Spleen (tissue), 11 donors: Measurements from ENCODE around the gene FOLR1. TPM values are rescaled to one million over a fixed set of nuclear protein-coding genes. Genes with fewer than 3 reads are reported as not detected.
"Not testable (repeated sequence)": the region's sequence is repeated elsewhere in the genome, so short reads cannot be mapped to it uniquely, and the experiment has no call there.

Experiments used
- DNase-seq: peaks from one replicate; pipeline ENCODE4 v3.0.0-alpha.2; 2020
- H3K27ac ChIP-seq, 8 donors: fragments of 200-600 bp; sonication (generic) in 7 of 8; 1 replicate in 4 of 8; 2 replicates in 4 of 8; pipeline versions ENCODE4 v1.5.0 to v1.8.0; 2016 to 2021; ENCODE audit warnings: inconsistent platforms in 4 of 8, mild to moderate bottlenecking in 4 of 8, moderate library complexity in 1 of 8
- H3K27me3 ChIP-seq, 7 donors: fragments of 200-600 bp; sonication (generic) in 6 of 7; replicated peaks in 1 of 7; 1 replicate in 4 of 7; 2 replicates in 3 of 7; pipeline versions ENCODE4 v1.5.0 to v1.8.0; 2016 to 2021; ENCODE audit warnings: inconsistent platforms in 3 of 7, mild to moderate bottlenecking in 1 of 7
- H3K36me3 ChIP-seq, 6 donors: fragments of 200-600 bp; sonication (generic) in 5 of 6; 1 replicate in 4 of 6; 2 replicates in 2 of 6; pipeline versions ENCODE4 v1.5.0 to v1.8.0; 2016 to 2021; ENCODE audit warnings: inconsistent platforms in 2 of 6
- H3K4me1 ChIP-seq, 6 donors: fragments of 200-600 bp; sonication (generic) in 5 of 6; 1 replicate in 3 of 6; 2 replicates in 3 of 6; pipeline versions ENCODE4 v1.5.0 to v1.8.0; 2016 to 2021; ENCODE audit warnings: inconsistent platforms in 3 of 6
- H3K4me3 ChIP-seq, 8 donors: fragments of 200-600 bp; sonication (generic) in 7 of 8; 1 replicate in 4 of 8; 2 replicates in 4 of 8; pipeline versions ENCODE4 v1.5.0 to v1.8.0; 2016 to 2021; ENCODE audit warnings: inconsistent platforms in 4 of 8, mild to moderate bottlenecking in 4 of 8, moderate library complexity in 2 of 8
- H3K9me3 ChIP-seq, 8 donors: fragments of 200-600 bp; sonication (generic) in 7 of 8; 1 replicate in 4 of 8; 2 replicates in 4 of 8; pipeline versions ENCODE4 v1.5.0 to v1.8.0; 2016 to 2021; ENCODE audit warnings: inconsistent platforms in 4 of 8
- POLR2A ChIP-seq, 3 donors: fragments of 450-650 bp; IDR thresholded peaks; one replicate each; pipeline ENCODE4 v1.5.1; 2017; ENCODE audit warnings: antibody characterized with exemption in 3 of 3, mild to moderate bottlenecking in 1 of 3
- POLR2AphosphoS5 ChIP-seq, 3 donors: sonication (generic); formaldehyde crosslinking; IDR thresholded peaks; one replicate each; pipeline ENCODE4 v1.5.1; 2017; ENCODE audit warnings: antibody characterized with exemption in 3 of 3
- WGBS, 5 donors: extraction: QIAGEN DNeasy Blood & Tissue Kit in 3 of 5; methylation state at CpG; one replicate each; pipeline versions ENCODE4 v1.1.5 to v1.1.7; 2013 to 2018; 5-methylcytosine and 5-hydroxymethylcytosine counted together
- intact Hi-C: fragments of 100-400 bp; cut with DNase I; formaldehyde crosslinking; loops from one replicate; pipeline ENCODE4 v1.15.0; 2023; ENCODE audit warnings: low total_unique reads
- polyA plus RNA-seq, 3 donors: library from polyadenylated mRNA; stranded (reverse); fragments of 200-250 nt; gene quantifications; one replicate each; pipeline ENCODE4 v1.2.1, GENCODE V29; 2013
- total RNA-seq, 7 donors: library from RNA; depleted of rRNA in 3 of 7; stranded (reverse); fragments of >200 nt in 3 of 7; fragmentation: NEBNext Ultra II Directional in 4 of 7; extraction: Animal tissue kit (Norgen Biotek cat#: 25700) in 4 of 7; gene quantifications; one replicate each; pipeline versions ENCODE4 v1.1.0 to v1.2.1, GENCODE V29; 2016 to 2021
- TF ChIP-seq, protein P1 (sequence below), 11 experiments: fragments of 200-600 bp in 7 of 11; fragments of 450-650 bp in 4 of 11; sonication (generic) in 4 of 11; IDR thresholded peaks in 8 of 11; conservative IDR thresholded peaks in 3 of 11; 1 replicate in 7 of 11; 2 replicates in 4 of 11; pipeline versions ENCODE4 v1.4.0 to v1.8.0; 2016 to 2021; ENCODE audit warnings: antibody characterized with exemption in 11 of 11, inconsistent platforms in 4 of 11, mild to moderate bottlenecking in 1 of 11
- donor health status: healthy with polysubstance abuse.
- donor health status: DM: no; HTN: no; CAD: no; lungs with moderate emphysema.
- donor health status: DM: no; HTN: no; CAD: no.
- donor health status: Bipolar disorder and iron deficiency.
- donor health status: healthy.
- donor health status: DM: no; HTN: no; CAD: no.
- donor health status: DM: yes; HTN: yes; CAD: no.

Gene FOLR1
- total and polyA plus RNA-seq, 10 donors, result 0.10 TPM; not detected in 9

DNA sequence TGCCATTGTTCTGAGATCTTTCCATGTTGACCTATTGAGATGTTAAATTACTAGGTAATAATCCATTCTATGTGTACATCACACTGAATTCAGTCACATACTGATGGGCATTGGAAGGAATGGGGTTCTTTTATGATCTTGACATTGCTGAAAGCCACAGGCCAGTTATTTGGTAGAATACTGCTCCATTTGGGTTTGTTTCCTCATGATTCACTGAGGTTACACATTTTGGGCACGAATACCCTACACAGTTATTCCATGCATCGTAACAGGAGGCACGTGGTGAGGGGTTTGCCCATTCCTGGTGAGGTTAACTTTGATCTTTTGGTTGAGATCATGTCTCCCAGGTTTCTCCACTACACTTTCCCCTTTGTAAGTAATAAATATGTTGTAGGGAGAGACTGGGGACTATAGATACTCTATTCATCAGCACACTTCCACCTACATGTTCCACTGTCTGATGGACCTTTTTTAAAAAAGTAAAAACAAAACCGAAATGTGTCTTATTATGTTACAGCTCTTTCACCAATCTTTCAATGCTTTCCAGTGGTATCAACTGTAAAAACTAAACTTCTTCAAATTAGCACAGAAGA, 12.0 kb upstream of the FOLR1 start:
- 72 to 86% (median 77%) methylated on average over 4 of the region's 4 CpGs for WGBS, 5 donors
- TF ChIP-seq, protein P1, sequence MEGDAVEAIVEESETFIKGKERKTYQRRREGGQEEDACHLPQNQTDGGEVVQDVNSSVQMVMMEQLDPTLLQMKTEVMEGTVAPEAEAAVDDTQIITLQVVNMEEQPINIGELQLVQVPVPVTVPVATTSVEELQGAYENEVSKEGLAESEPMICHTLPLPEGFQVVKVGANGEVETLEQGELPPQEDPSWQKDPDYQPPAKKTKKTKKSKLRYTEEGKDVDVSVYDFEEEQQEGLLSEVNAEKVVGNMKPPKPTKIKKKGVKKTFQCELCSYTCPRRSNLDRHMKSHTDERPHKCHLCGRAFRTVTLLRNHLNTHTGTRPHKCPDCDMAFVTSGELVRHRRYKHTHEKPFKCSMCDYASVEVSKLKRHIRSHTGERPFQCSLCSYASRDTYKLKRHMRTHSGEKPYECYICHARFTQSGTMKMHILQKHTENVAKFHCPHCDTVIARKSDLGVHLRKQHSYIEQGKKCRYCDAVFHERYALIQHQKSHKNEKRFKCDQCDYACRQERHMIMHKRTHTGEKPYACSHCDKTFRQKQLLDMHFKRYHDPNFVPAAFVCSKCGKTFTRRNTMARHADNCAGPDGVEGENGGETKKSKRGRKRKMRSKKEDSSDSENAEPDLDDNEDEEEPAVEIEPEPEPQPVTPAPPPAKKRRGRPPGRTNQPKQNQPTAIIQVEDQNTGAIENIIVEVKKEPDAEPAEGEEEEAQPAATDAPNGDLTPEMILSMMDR (IDR thresholded peaks at IDR 0.05 in 8 of 11, conservative IDR thresholded peaks at IDR 0.05 in 3 of 11), result no peak
- no peak for TF ChIP-seq POLR2A (IDR thresholded peaks at IDR 0.05)
- no peak for TF ChIP-seq POLR2AphosphoS5 (IDR thresholded peaks at IDR 0.05)
- Histone ChIP-seq H3K27ac (no peak overlapping the region), H3K36me3 (no peaks in the 10 kb centered on the region), H3K27me3 (peaks cover 0 to 3% (median 0%) of the 10 kb centered on the region in 7 donors), H3K4me1 (peaks cover 0 to 7% (median 3%) of the 10 kb centered on the region in 6 donors), H3K9me3 (no peaks in the 10 kb centered on the region), H3K4me3 (no peak overlapping the region)
- intact Hi-C loops, result no loop called here
- no peak for DNase-seq

DNA sequence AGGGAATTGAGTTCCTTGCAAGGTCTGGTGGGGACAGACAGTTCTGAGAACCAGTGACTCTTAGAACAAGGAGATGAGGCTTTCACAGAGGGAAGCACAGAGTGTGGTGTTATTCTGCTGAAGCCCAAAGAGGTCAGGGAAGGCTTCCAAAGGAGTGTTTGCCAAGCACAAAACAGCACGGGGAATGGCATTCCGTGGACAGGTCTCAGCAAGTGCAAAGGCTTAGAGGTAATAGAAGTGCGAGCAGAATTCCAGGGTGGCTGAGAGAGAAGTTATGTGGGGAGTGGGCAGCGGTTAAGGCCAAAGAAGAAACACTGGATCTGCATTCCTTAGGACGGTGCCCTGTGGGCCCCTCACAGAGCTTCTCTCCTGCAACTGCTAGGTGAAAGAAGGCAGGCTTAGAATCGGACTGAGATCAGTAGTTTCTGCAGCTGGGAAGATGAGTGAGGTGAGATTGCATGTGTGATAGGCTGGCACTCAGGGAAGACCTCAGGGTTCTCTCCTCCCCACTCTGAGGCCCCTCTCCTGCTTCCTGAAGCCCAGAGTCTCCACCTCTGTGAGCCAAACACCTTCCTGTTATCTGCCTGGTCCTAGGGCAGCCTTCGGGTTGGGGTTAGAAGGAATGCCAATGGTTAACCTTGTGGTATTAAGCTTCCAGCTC, 10.9 kb upstream of the FOLR1 start:
- H3K27me3 ChIP-seq, H3K9me3 ChIP-seq, H3K36me3 ChIP-seq, intact Hi-C loops, DNase-seq, H3K4me3 ChIP-seq, H3K4me1 ChIP-seq: not testable (repeated sequence)
- WGBS, 5 donors, result 60 to 84% (median 71%) methylated on average over 6 to 7 of the region's 7 CpGs
- peak overlapping the region in 2 of 8 donors; percentile 22 to 59 for H3K27ac ChIP-seq

DNA sequence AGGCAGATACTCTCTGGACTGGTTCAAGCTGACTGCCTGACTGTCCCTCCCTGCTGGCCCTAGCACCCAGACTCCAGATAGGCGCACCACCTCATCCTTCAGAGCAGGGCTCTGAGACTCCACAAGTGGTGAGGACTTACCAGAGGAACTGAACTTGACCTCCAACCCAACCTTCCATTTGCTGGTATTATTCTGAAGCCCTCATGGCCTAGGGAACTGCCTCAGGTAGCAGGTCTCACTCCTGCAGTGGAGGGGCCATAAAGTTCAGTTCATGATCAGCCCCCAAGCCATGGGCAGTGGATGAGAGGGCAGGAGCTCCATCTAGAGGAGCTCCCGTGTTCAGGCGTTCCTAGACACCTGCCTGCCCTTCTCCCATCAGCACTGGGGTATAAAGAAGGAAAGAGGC, 10.4 kb upstream of the FOLR1 start:
- intact Hi-C loops, H3K4me1 ChIP-seq, H3K4me3 ChIP-seq, H3K9me3 ChIP-seq, DNase-seq, H3K27me3 ChIP-seq, H3K36me3 ChIP-seq: not testable (repeated sequence)
- peak overlapping the region in 2 of 8 donors; percentile 22 to 59 for H3K27ac ChIP-seq
- 72 to 86% (median 74%) methylated on average over 3 of the region's 3 CpGs for WGBS, 5 donors

DNA sequence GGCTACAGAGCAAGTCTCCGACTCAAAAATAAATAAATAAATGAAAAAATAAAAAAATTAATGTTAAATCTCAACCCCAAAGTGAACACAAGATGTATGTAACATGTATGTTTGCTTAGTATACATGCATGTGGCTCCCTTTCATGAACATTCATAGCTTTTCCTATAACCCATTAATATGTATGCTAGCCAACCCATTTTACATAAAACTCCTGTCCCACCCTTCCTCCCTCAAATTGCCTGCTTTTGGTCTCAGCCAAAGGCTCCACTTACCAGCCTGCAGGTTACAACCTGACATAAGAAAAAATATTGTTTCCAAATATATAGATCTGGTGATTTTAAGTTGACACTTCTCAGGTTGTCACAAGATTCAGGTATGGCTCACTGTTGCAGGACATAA, 3.7 kb upstream of the FOLR1 start:
- TF ChIP-seq POLR2A (IDR thresholded peaks at IDR 0.05) (no peak), POLR2AphosphoS5 (IDR thresholded peaks at IDR 0.05) (no peak)
- TF ChIP-seq, protein P1 (IDR thresholded peaks at IDR 0.05 in 8 of 11, conservative IDR thresholded peaks at IDR 0.05 in 3 of 11), result no peak
- Histone ChIP-seq H3K4me1 (peaks cover 0 to 4% (median 2%) of the 10 kb centered on the region in 6 donors), H3K27ac (no peak overlapping the region), H3K4me3 (no peak overlapping the region), H3K9me3 (no peaks in the 10 kb centered on the region), H3K36me3 (no peaks in the 10 kb centered on the region), H3K27me3 (no peaks in the 10 kb centered on the region)
- DNase-seq, result no peak
- WGBS, 5 donors, result 81 to 100% (median 90%) methylated on average over 1 of the region's 1 CpG
- intact Hi-C loops, result no loop called here

DNA sequence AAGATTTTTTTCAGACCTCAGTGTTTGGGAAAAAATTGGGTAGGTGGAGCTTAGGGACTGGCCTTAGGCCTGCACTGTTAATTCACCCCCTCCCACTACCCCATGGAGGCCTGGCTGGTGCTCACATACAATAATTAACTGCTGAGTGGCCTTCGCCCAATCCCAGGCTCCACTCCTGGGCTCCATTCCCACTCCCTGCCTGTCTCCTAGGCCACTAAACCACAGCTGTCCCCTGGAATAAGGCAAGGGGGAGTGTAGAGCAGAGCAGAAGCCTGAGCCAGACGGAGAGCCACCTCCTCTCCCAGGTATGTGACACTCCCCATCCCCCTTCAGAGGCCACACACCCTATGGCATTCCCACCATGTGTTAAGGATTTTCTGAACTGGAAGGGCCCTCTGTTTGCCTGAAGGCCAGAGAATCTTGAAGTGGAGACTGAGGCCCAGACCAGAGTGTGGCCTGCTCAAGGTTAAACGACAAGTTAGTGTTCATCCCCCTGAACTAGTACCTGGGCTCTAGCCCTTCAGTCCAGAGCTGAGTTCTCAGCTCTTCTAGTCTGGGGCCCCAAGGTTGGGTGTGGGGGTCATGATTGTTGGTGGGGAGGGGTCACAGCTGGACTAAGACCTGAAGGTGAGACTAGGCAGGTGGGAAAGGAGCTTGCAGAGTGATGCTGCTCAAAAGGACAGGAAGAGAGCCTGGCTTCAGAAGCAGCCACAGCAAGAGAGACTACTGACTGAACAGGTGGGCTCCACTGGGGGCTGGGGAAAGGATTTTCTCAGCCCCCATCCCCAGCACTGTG, 2.3 kb upstream of the FOLR1 start:
- intact Hi-C loops, result no loop called here
- no peak overlapping the region for H3K4me3 ChIP-seq
- 71 to 92% (median 82%) methylated on average over 3 of the region's 3 CpGs for WGBS, 5 donors
- no peak for DNase-seq
- TF ChIP-seq POLR2AphosphoS5 (IDR thresholded peaks at IDR 0.05), result no peak
- no peak for TF ChIP-seq POLR2A (IDR thresholded peaks at IDR 0.05)
- TF ChIP-seq, protein P1 (IDR thresholded peaks at IDR 0.05 in 8 of 11, conservative IDR thresholded peaks at IDR 0.05 in 3 of 11), result no peak
- no peaks in the 10 kb centered on the region for H3K9me3 ChIP-seq
- no peaks in the 10 kb centered on the region for H3K27me3 ChIP-seq
- no peaks in the 10 kb centered on the region for H3K4me1 ChIP-seq
- H3K27ac ChIP-seq, result no peak overlapping the region
- H3K36me3 ChIP-seq, result no peaks in the 10 kb centered on the region
